ENCODE data around the gene TM6SF1. TPM values are rescaled to one million over a fixed set of nuclear protein-coding genes. Genes with fewer than 3 reads are reported as not detected.
"Not testable (repeated sequence)": the region's sequence is repeated elsewhere in the genome, so short reads cannot be mapped to it uniquely, and the experiment has no call there.

Gene TM6SF1
- total RNA-seq, 4 donors from 2014 or later, result 2.0 to 3.5 (median 2.4) TPM

- 58 to 60% methylated on average over 3 of the region's 3 CpGs for WGBS, 2 donors
- H3K4me3 ChIP-seq (ENCODE audit: low read depth, poor library complexity, severe bottlenecking), result no peak overlapping the region
- TF ChIP-seq POLR2A (IDR thresholded peaks at IDR 0.05), result no peak
- no peak for TF ChIP-seq CTCF (IDR thresholded peaks at IDR 0.05)
- DNase-seq (ENCODE audit: low spot score in 2 of 2), result no peak
- intact Hi-C loops (cut with DNase I; ENCODE audit: low total_unique reads), result no loop called here
Observed at GRCh38 chr15:83127547-83128150, 20.2 kb downstream of the TM6SF1 start.

- intact Hi-C loops (cut with DNase I; ENCODE audit: low total_unique reads), result no loop called here
- DNase-seq (ENCODE audit: low spot score in 2 of 2), result no peak
- TF ChIP-seq POLR2A (IDR thresholded peaks at IDR 0.05) (no peak), CTCF (IDR thresholded peaks at IDR 0.05) (no peak)
- H3K4me3 ChIP-seq (ENCODE audit: low read depth, poor library complexity, severe bottlenecking), result no peak overlapping the region
- WGBS, 2 donors, result 84 to 96% methylated on average over 2 of the region's 2 CpGs
Observed at GRCh38 chr15:83129791-83130190, 22.3 kb downstream of the TM6SF1 start.

- DNase-seq (ENCODE audit: low spot score in 2 of 2), result no peak
- no peak overlapping the region for H3K4me3 ChIP-seq (ENCODE audit: low read depth, poor library complexity, severe bottlenecking)
- intact Hi-C loops (cut with DNase I; ENCODE audit: low total_unique reads), result no loop called here
- 83 to 87% methylated on average over 4 of the region's 4 CpGs for WGBS, 2 donors
- no peak for TF ChIP-seq POLR2A (IDR thresholded peaks at IDR 0.05)
- TF ChIP-seq CTCF (IDR thresholded peaks at IDR 0.05), result no peak
Observed at GRCh38 chr15:83132861-83133523, 25.5 kb downstream of the TM6SF1 start.

- intact Hi-C loops (cut with DNase I; ENCODE audit: low total_unique reads); DNase-seq (ENCODE audit: low spot score in 2 of 2); H3K4me3 ChIP-seq (ENCODE audit: low read depth, poor library complexity, severe bottlenecking): not testable (repeated sequence)
- 96 to 98% methylated on average over 3 of the region's 3 CpGs for WGBS, 2 donors
Observed at GRCh38 chr15:83142151-83142550, 34.7 kb downstream of the TM6SF1 start.

- TF ChIP-seq POLR2A (IDR thresholded peaks at IDR 0.05), result no peak
- no peak for TF ChIP-seq CTCF (IDR thresholded peaks at IDR 0.05)
- intact Hi-C loops (cut with DNase I; ENCODE audit: low total_unique reads), result no loop called here
- no peak for DNase-seq (ENCODE audit: low spot score in 2 of 2)
- WGBS, 2 donors, result 94 to 96% methylated on average over 3 of the region's 3 CpGs
- no peak overlapping the region for H3K4me3 ChIP-seq (ENCODE audit: low read depth, poor library complexity, severe bottlenecking)
Observed at GRCh38 chr15:83144771-83145170, 37.3 kb downstream of the TM6SF1 start.

- TF ChIP-seq POLR2A (IDR thresholded peaks at IDR 0.05), result no peak
- no peak for TF ChIP-seq CTCF (IDR thresholded peaks at IDR 0.05)
- 93 to 97% methylated on average over 1 of the region's 1 CpG for WGBS, 2 donors
- H3K4me3 ChIP-seq (ENCODE audit: low read depth, poor library complexity, severe bottlenecking), result no peak overlapping the region
- intact Hi-C loops (cut with DNase I; ENCODE audit: low total_unique reads), result no loop called here
- no peak for DNase-seq (ENCODE audit: low spot score in 2 of 2)
Observed at GRCh38 chr15:83153288-83153687, 45.8 kb downstream of the TM6SF1 start.

Data from lower leg skin (tissue), 4 donors.